ENCODE results near the gene TCAF1.
"Not testable (repeated sequence)": the region's sequence is repeated elsewhere in the genome, so short reads cannot be mapped to it uniquely, and the experiment has no call there.

Gene TCAF1

GRCh38 chr7:143817873-143818272 is 84.1 kb downstream of the TCAF1 start:
- H3K27me3 Mint-ChIP-seq (ENCODE audit: low read depth); H3K4me1 Mint-ChIP-seq (ENCODE audit: low read depth); H3K27ac Mint-ChIP-seq: not testable (repeated sequence)

GRCh38 chr7:143816471-143817133 is 85.4 kb downstream of the TCAF1 start:
- H3K4me3 Mint-ChIP-seq; H3K27me3 Mint-ChIP-seq (ENCODE audit: low read depth); H3K9me3 Mint-ChIP-seq; H3K27ac Mint-ChIP-seq; DNase-seq (ENCODE audit: low spot score); H3K4me1 Mint-ChIP-seq (ENCODE audit: low read depth); H3K36me3 Mint-ChIP-seq (ENCODE audit: low read depth): not testable (repeated sequence)

More at GRCh38 chr7:143817873-143818272, 84.1 kb downstream of the TCAF1 start:
- H3K9me3 Mint-ChIP-seq; H3K4me3 Mint-ChIP-seq; DNase-seq (ENCODE audit: low spot score); H3K36me3 Mint-ChIP-seq (ENCODE audit: low read depth): not testable (repeated sequence)

GRCh38 chr7:143810639-143811038 is 91.3 kb downstream of the TCAF1 start:
- H3K9me3 Mint-ChIP-seq; DNase-seq (ENCODE audit: low spot score); H3K27ac Mint-ChIP-seq; H3K36me3 Mint-ChIP-seq (ENCODE audit: low read depth); H3K27me3 Mint-ChIP-seq (ENCODE audit: low read depth); H3K4me1 Mint-ChIP-seq (ENCODE audit: low read depth); H3K4me3 Mint-ChIP-seq: not testable (repeated sequence)

- not testable (repeated sequence) for H3K36me3 Mint-ChIP-seq (ENCODE audit: low read depth); H3K4me3 Mint-ChIP-seq; H3K9me3 Mint-ChIP-seq; H3K27ac Mint-ChIP-seq; DNase-seq (ENCODE audit: low spot score); H3K4me1 Mint-ChIP-seq (ENCODE audit: low read depth); H3K27me3 Mint-ChIP-seq (ENCODE audit: low read depth)
Measured at GRCh38 chr7:143806664-143807071, 95.3 kb downstream of the TCAF1 start.
